Measurements from ENCODE around the gene CHCHD6.

The CHCHD6 gene

DNA sequence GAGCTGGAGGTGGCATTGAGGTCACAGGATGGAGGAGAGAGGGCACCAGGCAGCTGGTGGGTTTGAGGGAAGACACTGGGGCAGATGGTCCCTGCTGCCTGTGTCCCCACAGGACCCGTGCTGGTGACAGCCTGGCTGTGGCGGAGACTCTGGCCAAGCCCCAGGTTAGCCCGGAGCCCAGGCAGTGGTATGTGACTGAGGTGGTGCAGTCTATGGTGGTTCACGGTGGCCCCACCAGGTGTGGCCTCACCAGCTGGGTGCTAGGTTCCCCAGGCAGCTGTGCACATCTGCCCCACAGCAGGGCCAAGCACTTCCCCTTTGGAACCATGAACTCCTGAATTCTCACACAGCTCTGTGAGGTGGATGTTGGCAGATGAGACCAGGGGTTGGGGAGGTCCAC is 294.3 kb downstream of the CHCHD6 start:
- no peak for DNase-seq

- DNase-seq = no peak
These were observed 294.7 kb downstream of the CHCHD6 start for GRCh38 chr3:126998728-126999127.

DNA sequence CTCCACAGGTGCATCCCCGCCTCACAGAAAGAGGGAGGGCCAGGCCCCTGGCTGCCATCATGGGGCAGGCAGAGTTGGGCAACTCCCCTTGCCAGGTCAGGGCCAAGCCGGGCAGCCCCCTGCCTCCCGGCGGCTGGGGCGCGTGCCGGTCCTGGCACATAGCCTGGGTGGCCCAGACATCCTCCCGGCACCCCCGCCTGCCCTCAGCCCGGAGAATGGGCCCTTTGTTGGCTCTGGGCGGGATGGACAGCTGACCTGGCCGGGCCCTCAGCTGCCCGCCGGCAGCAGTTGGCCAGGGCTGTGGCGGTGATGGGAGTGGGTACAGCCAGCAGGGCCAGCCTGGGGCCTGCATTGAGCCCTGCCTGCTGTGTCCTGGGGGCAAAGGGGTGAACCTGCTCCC is 295.3 kb downstream of the CHCHD6 start:
- DNase-seq = no peak

DNA sequence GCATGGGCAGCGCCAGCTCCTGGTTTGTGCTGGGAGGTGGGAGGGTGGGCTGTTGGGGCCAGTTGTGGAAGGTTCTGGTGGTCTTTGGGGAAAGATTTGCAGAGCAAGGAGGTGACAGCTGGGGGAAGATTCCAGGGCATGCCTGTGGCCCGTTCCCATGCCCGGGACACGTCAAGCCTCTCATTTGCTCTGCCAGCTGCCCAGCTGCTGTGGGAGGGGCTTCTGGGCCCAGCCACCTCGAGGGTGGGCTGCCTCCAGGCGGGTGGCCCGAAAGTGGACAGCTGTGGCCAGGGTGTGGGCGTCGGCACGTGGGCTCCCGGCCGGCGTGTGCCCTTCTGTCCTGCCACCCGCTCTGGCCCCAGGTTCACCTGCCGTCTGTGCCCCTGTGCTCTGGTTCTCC is 296.1 kb downstream of the CHCHD6 start:
- no peak for DNase-seq

- DNase-seq = no peak
These were observed 296.7 kb downstream of the CHCHD6 start for GRCh38 chr3:127000761-127001160.

DNA sequence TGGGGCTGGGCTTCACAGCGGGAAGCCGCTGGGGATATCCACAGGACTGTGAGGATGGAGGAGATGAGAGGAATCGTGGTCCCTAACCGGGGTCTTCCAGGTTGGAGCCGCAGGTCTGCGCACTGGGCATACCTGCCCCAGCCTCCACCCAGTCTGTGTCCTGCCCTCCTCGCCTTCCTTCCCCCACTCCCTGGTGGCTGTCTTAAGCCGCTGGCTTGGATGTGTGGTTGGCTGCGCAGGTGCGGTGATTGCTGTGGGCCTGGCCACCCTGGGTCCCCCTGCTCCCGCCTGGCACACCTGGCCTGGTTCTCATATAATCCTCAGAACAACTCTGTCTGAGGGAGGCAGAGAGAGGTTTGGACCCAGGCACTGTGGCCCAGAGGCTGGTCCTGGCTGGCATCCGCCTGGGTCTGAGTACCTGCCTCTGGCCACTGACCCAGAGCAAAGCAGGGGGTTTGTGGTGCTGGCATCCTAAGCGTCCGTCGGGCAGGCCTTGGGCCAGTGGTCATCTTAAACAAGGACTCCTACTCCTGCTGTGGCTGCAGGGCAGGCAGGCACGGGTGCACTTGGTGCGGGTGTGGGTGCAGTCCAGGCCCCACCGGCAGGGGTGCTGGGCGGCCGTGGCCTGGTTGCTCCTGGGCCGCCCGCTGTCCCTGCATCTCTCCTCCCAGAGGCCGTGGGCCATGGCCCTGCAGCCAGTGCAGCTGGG is 297.6 kb downstream of the CHCHD6 start:
- DNase-seq = no peak

DNA sequence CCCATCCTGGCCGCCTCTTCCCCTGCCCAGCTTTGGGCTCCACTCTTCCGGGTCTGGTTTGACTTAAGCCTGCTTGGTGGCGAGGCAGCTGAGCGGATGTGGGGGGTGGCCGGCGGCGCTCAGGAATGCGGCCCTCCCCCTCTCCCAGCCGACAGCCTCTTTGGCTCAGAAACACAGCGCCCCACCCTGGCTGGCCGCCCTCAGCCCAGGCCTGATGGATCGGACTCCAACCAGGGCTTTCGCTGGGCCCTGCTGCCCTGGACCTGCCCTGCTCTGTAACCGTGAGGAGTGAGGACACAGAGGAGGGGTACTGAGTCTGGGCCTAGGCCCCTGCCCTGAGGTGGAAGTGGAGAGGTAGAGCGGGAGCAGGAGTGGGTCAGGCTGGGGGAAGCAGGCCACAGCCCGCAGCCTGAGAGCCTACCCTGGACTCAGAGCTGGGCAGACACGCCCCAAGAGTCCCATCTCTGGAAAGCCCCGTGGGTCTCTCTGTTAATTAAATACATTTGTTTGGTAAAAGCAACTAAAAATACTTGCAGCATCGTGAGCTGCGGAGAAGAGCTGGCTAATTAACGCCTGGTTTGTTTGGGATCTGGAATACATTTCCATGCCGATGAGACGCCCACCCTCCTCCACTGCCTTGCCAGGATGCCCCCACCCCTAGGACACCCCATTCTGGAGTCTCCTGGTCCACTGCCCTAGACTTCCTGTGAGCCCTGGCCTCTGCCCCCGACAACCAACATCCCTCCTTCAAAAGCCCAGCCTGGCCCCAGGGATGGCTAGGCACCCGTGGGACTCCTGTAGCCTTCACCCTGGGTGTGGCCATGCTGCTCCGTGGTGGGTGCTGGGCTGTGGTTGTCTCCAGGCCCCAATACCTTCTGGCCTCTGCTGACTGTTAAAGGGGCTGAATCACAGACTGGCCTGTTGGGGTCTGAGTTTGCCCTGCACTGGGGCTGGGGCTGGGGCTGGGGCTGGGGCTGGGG is 298.4 kb downstream of the CHCHD6 start:
- DNase-seq = no peak

GRCh38 chr3:127003175-127003555 is 299.1 kb downstream of the CHCHD6 start:
- DNase-seq = no peak

- DNase-seq = no peak
These were observed 299.7 kb downstream of the CHCHD6 start for GRCh38 chr3:127003601-127004280.

GRCh38 chr3:127004641-127005397 is 300.8 kb downstream of the CHCHD6 start:
- no peak for DNase-seq

DNA sequence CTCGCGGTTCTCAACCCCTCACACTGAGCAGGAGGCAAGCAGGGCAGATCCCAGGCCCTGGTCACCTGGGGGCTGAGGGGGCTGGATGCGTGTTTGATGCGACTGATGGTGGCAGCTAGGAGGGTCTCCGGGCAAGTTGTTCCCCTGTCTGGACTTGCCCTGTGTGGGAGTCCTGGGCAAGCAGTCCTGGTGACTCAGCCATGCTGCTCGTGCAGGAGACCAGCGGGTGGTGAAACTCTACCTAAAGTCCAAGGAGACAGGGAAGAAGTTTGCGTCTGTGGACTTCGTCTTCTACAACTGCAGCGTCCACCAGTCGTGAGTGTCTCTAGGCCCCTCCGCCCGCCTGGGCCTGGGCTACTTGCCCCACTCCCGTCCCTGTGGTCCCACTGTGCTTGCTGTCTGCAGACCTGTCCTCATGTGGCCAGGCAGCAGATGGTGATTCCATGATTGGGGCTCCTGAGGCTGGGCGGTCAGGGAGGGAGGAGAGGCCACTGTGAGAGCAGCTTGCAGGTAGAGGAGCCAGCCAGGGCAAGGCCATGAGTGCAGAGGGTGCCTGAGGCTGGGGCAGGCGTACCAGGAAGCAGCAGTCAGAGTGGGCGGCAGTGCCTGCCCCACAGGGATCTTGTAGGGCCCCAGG is 301.9 kb downstream of the CHCHD6 start:
- DNase-seq = no peak

DNA sequence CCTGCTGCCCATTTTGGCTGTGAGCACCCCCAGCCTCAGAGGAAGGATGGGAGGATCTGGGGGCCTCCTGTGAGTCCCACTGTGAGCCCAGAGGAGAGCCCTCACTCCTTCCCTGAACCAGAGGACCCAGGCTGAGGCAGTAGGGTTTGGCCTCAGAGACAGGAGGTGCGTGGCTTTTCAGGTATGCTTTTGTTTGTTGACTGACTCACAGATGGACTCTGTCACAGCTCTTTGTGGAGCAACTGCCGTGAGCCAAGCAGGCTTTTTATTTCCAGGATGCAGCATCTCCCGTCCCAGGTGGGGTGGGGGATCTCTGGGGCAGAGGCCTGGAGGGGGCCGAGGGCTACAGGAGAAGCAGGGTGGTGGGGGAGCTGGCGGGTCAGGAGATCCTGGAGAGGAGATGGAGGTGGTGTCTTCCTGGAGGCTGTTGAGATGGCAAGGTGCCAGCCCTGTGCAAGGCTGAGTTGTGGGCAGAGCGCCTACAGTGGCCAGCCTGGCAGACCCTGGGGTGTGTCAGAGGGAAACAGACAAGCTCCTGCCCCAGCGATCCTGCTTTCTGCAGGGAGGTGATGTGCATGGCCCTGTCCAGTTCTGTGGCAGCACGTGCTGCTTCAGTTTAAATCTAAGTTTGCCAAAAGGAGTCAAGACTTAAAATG is 302.9 kb downstream of the CHCHD6 start:
- no peak for DNase-seq

DNA sequence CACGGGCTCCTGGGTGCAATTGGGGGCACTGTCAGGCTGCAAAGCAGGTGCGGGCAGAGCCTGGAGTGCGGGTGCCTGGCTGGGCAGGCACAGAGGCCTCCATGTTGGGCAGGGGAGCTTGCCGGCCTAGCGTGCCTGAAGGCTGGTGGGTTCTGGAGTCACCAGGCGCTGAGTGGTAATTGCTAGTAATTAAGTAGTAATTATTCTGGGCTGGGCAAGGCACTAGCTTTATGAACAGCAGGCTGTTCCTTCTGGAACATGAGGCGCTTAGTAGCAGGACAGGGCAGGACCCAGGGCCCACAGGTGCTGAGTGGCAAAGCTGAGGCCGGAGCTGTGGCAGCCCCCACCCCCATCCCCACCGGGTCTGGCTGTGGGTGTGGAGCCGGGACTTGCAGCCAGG is 304.2 kb downstream of the CHCHD6 start:
- DNase-seq = no peak

- DNase-seq = no peak
These were observed 305.5 kb downstream of the CHCHD6 start for GRCh38 chr3:127009531-127009930.
